Activated CD4-positive, alpha-beta T cell treated with anti-CD3 and anti-CD28 coated beads for 48 hours (primary cell): Measurements from ENCODE around the gene S100A10.
A peak's percentile ranks its signal among the peaks of the same experiment; 100 is the strongest.

Experiments
- DNase-seq: peaks from one replicate; pipeline ENCODE4 v3.0.0-alpha.2; 2020

The S100A10 gene

DNA sequence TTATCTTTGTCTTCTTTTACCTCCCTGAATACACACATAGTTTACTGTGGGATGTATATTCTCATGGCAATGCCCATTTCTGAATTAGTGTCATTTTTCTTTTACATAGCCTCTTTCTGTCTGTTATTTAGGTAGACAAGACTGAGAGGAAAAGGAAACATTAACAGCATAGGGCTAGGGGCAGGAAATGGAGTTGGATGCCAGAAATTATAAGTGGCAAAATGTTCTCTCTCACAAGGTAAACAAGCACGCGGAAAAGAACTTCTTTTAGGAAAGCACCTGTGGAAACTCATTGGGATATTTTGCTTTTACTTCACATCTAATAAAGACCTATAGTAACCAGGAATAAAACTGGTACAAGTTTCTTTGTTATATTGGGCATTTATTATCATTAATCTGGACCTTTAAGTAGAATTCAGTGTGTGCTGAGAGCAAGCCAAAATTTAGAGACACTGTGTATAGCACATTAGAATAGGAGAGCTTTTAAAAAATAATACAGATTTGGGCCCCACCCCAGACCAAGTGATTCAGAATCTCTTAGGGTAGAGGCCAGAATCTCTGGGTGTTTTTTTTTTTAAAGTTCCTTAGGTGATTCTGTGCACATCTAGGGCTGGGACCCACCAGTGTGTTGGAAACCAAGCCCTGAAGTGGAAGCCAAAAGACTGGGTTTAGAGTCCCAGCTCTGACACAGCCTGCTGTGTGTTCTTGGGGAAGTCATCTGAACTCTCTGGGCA is 32.7 kb downstream of the S100A10 start:
- no peak for DNase-seq

DNA sequence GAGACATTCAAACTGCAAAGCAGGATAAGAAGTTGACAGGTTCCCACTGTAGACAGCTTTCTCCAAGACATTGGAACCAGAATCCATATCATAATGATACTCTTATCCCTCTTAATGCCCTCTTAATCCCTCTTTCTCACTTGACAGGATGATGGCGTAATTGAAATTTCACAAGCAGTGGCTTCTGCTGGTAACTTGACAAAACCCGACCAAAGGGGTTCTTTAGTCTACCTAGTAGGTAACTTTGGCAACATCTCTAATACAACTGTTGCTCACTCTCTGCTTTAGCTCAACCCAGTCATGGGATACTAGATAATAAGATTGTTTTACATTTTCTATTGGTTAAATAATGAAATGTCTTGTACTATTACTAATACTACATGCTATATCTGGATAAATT is 34.7 kb downstream of the S100A10 start:
- no peak for DNase-seq

DNA sequence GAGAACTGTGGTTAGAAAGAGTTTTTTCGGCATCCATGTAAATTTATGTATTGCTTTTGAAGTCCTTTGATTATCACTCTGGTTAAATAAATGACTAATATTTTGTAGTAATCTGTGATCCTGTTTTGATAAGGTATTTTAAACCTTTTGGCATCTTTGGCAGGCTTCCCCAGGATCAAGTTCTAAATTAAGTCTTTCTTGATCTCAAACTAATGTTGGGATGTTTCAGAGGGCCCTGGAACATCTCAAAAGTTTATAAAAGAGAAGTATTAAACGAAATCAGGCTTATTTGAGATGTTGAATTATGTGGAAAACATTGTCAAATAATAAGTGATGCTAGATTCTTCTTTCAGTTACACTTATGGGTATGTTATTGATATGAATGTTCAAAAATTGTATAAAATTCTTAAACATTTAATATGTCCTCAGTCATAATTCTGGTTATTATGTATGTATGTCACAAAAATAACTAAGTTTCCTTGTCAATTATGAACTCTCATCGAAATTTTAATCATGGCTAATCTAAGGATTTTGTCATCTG is 36.6 kb downstream of the S100A10 start:
- no peak for DNase-seq

DNA sequence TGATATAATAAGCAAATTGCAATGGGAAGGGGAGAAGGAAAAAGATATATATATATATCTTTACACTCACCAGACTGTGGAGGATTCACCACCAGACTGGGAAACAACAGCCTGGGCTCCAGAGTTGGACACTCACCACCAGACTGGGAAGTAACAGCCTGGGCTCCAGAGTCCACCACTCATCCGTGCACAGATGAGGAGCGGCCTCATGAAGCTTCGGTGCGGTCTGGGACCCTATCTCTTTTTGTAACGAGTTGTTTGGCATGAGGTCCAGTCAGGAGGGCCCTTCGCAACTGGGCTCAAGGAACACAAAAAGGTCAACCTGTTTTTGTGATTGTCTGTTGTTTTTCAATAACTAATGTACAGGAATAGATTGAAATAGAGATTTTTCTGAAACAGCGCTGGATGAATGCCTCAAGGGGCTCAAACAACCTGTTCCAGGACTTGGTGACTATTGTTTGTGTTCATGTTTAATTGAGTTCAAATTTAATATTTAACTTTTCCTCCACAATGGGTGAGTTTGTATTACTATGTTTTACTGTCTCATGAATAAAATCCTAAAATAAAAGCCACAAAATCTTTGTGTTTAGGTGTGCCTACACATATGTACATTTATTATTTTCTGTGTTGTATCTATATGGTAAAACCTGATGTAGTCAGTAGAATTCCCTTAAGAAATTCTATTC is 40.1 kb downstream of the S100A10 start:
- no peak for DNase-seq

DNA sequence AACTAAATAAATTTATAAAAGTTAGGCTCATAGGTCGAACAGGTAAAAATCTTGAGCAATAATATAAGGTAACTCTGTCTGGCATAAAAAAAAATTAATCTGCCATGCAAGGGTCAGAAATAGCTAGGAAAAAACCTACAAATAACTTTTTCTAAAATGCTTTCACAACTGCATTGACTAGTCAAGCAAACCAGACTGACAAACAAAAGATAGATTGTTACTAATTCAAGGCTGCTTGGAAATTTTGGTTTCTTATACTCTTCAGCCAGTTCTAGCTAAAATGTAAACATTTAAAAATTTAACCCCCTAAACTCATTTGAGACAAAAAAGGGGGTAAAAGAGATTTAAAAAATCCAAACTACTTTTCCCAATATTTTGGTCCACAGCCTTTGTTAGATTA is 40.8 kb downstream of the S100A10 start:
- DNase-seq = no peak

DNA sequence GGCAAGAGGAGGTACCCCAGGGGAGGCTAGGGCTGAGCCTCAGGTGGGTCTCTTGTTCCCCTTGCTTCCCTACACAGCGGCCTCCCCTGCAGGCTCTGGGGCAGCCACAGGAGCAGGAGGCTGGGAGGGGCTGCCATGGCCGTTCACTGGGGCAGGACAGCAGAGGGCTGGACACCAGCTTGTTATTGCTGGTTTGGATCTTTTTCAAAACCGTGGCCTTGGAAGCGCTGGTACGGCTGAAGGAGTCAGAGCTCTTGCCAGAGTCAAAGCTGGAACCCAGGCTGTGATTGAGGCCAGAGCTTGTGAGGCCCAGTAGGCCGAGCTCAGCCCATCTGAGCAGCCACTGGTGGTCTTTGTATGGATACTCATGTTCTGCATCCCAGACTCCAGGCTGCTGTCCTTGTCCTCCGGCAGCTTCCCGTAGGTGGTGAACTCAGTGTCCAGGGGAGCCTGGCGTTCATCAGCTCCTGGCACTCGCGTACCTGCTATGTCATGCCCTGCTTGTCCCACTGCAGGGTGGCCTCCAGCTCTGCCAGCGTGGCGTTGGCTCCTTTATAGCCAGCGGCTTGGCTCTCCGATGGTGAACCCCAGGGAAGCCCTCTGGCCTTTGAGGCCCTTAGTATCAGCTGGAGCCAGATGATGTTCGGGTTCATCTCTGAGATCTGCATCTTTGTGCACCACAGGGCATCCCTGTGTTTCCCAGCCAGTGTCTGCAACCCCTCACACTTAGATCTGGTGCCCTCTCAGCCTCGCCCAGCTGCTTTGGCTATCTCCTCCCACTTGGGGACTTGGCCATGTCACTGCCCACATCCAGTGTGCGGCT is 44.1 kb downstream of the S100A10 start:
- no peak for DNase-seq

DNA sequence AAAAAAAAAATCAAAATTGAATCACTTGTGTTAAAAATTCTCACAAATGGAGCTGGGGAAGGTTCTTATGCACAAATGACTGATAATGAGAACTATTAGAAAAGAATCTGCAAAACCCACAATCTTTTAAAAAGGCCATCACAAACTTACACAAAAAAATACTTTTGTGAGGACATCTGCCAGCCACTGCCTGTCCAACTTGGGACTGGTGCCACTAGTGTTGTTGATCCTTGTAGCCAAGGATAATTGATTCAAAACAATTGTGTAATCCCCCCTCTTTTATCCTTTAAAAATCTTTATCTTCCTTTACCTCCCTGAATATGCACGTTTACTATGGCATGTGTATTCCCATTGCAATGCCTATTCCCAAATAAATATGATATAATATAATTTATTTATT is 45.2 kb downstream of the S100A10 start:
- DNase-seq = no peak

DNA sequence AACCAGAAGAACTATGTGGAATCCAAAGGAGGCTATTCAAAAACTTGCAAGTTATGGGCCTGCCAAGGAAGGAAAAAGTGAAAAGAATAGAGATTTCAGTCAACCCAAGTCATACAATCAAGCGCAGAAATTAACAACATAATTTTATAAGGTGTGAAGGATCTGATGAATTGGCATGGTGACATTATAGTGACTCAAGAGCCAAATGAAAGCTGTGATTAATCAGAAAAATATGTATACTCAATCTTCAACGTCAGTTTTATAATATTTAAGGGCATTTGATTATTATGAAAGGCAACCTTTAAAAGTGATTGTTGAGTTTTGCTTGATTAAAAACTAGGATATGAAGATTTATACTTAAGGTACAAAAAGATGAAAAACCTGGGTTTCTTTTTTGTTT is 46.5 kb downstream of the S100A10 start:
- no peak for DNase-seq

DNA sequence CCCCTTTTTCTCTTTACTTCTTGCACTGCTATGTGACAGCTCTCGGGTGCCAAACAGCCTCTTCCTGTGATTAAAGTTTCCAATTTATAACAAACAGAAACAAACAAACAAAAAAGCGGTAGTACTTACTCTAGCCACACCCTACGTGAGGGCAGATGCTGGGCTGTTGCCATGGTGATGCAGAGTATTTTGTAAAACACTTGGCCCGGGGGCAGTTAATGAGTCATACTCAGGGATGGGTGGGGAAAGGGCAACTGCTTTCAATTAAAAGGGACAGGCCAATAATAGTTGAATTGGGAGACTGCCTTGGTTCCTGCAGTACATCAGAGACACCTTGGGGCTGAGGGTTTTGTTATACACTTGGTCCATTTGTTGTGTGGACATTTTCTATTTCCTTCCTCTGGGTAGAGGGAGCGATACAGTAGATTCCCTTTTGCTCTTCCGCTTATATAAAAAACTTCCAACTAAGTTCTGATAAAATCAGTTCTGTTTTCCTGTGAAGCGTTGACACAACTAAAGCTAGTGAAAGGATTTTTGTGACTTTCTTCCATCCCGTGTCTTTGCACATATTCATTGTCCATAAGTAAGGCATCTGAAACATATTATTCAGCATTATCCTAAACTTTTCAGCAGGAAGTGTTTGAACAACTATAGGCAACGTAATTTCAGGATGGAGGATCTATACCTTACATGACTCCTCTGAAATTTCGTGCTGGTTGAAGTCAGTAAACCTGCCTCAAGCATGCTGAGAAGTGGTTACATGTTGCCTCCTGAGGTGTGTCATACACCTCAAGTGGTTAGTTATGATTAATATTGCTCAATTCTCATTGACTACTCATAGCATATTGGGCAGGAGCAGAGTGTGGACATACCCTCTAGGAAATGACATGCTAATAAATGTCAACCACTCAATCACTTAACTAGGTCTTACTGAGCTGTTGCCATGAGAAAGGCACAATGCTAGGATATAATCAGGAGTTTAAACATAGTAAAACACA is 47.6 kb downstream of the S100A10 start:
- DNase-seq = peak; percentile 77

DNA sequence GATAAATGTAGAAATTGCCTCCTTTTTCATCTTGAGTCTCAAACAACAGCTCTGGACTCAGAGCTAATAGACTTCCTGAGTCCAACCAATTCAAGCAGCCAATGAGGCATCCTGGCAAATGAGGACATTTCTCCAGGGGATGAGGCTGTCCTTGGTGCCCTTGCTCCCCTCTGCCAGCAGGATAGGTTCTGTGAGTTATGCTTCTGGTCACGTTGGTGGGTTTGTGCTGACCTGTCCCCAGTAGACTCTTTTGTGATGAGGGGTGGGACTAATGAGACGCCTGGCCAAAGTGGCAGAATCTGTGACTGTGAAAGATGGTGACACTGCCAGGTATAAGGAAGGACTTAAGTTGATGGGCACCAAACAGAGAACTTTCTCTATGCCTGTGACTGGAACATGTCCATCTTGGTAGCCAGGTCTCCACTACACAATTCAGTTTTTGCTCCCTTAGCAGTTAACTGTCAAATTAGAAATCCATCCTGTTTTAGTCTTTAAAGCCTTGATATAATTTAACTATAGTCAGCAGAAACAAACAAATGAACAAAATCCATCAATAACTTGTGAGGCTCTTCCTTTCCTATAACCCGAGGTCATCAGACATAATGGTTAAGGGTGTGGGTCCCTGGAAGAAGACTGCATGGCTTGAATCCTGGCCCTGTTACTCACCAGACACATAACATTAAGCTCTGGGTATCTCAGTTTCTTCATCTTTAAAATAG is 48.6 kb downstream of the S100A10 start:
- no peak for DNase-seq

DNA sequence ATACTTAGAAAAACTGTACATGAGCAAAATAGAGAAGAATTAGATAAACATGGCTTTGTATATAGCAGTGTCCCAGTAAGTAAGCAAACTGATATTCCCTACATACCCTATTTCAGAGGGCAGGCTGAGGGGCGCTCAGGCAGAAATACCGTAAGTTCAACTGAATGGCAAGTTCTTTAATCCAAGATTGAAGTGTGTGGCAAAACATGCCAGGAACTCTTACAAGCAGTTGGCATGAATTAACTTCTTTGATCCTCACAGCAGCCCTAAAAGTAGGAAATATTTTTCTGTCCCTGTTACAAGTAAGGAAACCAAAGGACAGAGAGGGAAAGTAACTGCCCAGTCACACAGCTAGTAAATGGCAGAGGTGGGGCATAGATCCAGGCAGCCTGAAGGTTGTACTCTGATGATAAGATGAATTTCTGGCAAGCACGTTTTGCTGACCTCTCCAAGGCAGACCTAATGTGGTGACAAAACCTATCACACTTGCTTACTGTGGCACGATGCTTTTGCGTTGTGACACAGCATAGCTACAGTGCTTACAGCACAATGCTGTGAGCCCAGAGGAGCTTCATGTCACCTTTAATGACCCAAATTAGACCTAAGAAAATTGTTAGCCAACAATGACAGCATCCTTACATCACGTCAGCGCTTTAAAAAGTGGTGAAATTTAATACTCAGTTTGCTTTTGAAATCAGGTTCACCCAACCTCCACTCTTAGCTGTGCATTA is 49.4 kb downstream of the S100A10 start:
- DNase-seq = no peak

DNA sequence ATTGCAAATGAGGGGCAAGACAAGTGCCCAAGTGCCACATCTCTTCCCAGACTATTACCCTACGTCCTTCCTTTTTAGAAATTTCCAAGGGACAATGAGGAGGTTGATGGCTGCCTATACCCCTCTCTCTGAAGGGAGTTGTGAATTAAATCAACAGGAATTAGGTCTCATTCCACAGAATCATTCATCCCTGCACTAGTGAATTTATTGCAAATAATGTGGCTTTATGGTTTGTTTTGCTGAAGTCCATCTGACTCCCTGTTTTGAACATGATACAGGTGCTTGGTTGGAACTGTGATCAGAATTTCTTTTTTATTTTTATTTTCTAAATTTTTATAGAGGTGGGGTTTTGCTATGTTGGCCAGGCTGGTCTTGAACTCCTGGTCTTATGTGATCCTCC is 50.1 kb downstream of the S100A10 start:
- no peak for DNase-seq

DNA sequence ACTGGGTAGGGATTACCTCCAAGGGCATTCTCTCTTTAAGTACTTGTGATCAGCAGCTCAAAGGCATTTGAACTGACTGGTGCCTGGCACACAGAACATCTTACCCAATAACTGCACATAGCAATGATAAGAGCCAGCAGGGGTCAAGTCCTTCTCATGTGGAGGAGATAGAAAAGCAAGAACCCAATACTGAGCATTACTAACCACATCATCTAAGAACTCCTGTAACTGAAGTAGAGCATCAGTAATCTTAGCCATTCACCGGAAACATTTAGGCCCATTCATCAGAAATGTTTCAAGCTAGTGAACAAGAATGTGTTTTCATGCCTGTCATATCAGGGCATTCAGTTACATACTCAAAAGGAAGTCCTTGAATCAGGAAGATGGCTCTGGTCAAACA is 50.8 kb downstream of the S100A10 start:
- no peak for DNase-seq

DNA sequence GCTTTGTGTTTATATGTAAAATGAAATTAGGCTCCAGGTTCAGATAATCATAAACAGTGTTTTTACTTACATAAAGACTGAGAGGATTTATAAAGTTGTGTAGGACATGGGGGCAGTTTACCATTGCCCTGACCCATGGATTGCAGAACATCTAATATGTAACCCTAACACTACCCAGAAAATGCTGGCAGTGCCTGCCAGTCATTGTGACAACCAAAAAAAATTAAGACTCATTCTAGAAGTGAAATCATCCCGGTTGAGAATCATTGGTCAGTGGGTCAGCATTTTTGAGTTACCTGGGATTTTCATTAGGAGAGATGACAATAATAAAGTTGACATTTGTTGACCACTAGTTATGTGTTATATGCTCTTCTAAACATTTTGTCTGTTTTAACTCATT is 53.1 kb downstream of the S100A10 start:
- DNase-seq = no peak

DNA sequence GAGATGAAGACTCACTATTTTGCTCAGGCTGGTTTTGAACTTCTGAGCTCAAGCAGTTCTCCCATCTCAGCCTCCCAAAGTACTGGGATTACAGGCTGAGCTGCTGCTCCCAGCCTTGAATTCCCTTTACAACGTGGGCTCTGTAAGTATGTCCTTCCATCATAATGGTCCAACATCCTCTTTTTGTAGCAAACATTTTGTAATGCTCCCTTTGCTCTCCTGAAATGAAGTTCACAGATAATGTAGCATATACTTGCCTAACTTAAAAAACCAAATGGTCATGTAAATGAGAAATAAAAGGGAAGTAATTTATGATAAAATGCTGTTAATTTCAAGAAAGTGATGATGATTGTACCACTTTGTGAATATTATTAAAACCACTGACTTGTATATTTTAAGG is 53.9 kb downstream of the S100A10 start:
- DNase-seq = no peak

DNA sequence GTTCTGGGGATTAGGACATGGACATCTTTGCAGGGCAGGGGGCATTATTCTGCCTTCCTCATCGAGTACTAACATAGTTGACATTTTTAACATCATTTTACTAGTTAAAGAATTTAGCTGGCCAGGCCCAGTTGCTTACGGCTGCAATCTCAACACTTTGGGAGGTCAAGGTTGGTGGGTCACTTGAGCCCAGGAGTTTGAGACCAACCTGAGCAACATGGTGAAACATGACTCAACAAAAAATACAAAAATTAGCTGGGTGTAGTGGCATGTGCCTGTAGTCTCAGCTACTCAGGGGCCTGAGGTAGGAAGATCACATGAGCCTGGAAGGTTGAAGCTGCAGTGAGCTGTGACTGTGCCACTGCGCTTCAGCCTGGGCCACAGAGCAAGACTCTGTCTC is 54.5 kb downstream of the S100A10 start:
- DNase-seq = no peak

DNA sequence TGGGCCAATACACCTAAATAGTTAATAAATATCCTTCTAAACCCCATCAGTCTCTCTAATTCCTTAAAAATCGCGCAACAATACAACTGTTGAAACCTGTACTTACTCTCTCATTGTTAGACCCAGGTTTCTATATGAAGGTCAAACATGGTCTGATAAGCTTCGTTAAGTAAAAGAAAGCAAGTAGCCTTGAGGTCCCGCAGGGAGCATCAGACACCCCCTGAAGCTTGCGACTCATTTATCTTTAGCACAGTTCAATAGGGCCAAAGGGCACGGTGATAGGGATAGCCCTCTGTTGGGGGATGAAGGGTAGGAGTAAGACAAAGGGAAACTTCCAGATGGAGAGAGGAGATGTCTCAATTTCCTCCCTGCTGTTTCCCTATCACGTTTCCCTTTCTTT is 57.0 kb downstream of the S100A10 start:
- no peak for DNase-seq

DNA sequence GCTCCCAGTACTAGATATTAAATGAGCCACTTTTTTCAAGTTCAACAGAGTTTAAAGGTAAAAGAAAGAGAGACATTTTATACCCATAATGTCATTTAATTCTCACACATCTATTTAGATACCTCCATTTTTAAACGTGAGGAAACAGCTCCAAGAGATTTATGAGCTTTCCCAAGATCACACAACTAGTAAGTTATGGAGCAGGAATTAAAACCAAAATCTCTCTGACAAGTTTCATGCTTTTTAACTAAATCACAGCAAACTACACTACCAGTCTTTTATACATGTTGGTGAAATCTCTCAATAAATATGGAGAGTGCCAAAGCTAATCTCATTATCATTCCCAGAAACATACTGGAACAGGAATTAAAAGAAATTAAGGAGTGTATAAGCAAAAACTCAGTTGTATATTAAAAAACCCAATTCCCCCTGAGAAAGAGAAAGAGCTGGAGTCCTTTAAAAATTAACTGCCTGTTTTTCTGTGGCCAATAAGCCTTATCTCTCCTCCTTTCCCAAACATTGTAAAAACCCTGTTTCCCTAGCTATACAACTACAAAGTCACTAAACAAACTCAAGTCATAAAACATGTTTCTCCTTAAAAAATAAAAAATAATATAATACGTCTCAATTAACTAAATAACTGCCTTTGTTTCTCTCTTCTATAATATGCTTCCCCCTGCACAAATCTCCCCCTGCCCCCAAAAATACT is 57.6 kb downstream of the S100A10 start:
- no peak for DNase-seq

DNA sequence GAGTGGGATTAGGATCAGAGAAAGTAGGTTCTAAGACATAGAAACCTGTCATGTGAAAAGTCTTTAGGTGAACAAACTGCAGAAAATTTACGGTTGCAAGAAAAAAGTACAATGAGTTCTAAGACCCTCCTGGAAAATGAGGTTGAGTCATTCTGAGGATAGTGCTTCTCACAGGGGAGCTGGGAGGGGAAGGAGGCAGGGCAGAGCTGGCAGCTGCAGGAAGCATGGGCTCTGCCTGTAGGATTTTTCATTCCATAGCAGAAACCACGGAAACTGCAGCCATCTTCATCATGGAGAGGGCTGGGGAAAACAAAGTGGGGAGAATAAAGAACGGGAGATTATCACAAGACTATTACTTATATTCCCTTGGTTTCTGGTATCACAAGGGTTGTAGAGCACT is 58.5 kb downstream of the S100A10 start:
- no peak for DNase-seq

DNA sequence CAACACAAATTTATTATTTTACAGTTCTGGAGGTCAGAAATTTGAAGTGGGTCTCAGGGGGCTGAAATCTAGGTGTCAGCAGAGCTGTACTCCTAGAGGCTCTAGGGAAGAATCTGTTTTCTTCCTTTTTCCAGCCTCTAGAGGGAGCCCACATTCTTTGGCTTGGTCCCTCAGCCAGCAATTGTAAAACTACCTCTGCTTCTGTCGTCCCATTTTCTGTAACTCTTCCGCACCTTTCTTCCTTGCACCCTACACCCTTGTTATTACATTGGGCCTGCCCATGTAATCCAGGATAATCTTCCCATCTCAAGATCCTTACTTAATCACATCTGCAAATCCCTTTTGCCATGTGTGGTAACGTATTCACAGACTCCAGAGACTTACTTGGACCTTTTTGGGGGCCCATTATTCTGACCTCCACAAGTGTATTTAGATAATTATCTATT is 59.6 kb downstream of the S100A10 start:
- DNase-seq = peak; percentile 48
